OCI-LY1 (cell line): Measurements from ENCODE around the gene ZNF26.
"Not testable (repeated sequence)": the region's sequence is repeated elsewhere in the genome, so short reads cannot be mapped to it uniquely, and the experiment has no call there.

Experiments used
- H2AFZ ChIP-seq: fragments of 200-600 bp; sonication (generic), shearing (Covaris generic); 2 replicates; pipeline ENCODE4 v1.6.0; 2014; ENCODE audit warnings: antibody characterized with exemption, mild to moderate bottlenecking, low read length
- H3F3A ChIP-seq: fragments of 200-600 bp; sonication (generic), shearing (Covaris generic); 2 replicates; pipeline ENCODE4 v1.6.0; 2014; ENCODE audit warnings: mild to moderate bottlenecking, antibody characterized with exemption, low read length, moderate library complexity; ENCODE audit not compliant: insufficient read depth
- H3K27ac ChIP-seq: fragments of 200-600 bp; sonication (generic); 2 replicates; pipeline ENCODE4 v1.5.1; 2014; ENCODE audit warnings: low read length, mixed run types, mild to moderate bottlenecking, low read depth; ENCODE audit not compliant: poor library complexity, severe bottlenecking
- H3K27me3 ChIP-seq: fragments of 200-600 bp; sonication (generic); 2 replicates; pipeline ENCODE4 v1.6.0; 2014; ENCODE audit warnings: antibody characterized with exemption, mild to moderate bottlenecking, low read length, moderate library complexity; ENCODE audit not compliant: insufficient read depth
- H3K36me3 ChIP-seq: fragments of 200-600 bp; sonication (generic); 2 replicates; pipeline ENCODE4 v1.6.1; 2014; ENCODE audit warnings: mild to moderate bottlenecking, antibody characterized with exemption, low read length, moderate library complexity, mixed read lengths; ENCODE audit not compliant: insufficient read depth
- H3K4me1 ChIP-seq: fragments of 200-600 bp; sonication (generic); 2 replicates; pipeline ENCODE4 v1.5.1; 2014; ENCODE audit warnings: mild to moderate bottlenecking, low read length, moderate library complexity; ENCODE audit not compliant: insufficient read depth, severe bottlenecking
- H3K4me2 ChIP-seq: fragments of 200-600 bp; sonication (generic), shearing (Covaris generic); 2 replicates; pipeline ENCODE4 v1.6.1; 2014; ENCODE audit warnings: low read length
- H3K4me3 ChIP-seq: fragments of 200-600 bp; sonication (generic); 2 replicates; pipeline ENCODE4 v1.5.1; 2014; ENCODE audit warnings: low read length, low read depth, mild to moderate bottlenecking, mixed read lengths; ENCODE audit not compliant: poor library complexity, severe bottlenecking
- H3K79me2 ChIP-seq: fragments of 200-600 bp; shearing (Covaris generic); 2 replicates; pipeline ENCODE4 v1.6.1; 2016; ENCODE audit warnings: mixed run types, low read length, mixed read lengths; ENCODE audit not compliant: insufficient read depth
- H3K9ac ChIP-seq: fragments of 200-600 bp; sonication (generic), shearing (Covaris generic); 2 replicates; pipeline ENCODE4 v1.6.1; 2014; ENCODE audit warnings: mild to moderate bottlenecking, low read length, mixed read lengths
- H3K9me2 ChIP-seq: fragments of 200-600 bp; sonication (generic), shearing (Covaris generic); 2 replicates; pipeline ENCODE4 v1.6.1; 2014; ENCODE audit warnings: low read depth, mild to moderate bottlenecking, low read length, mixed read lengths
- H3K9me3 ChIP-seq: fragments of 200-600 bp; shearing (Covaris generic); 2 replicates; pipeline ENCODE4 v1.6.1; 2014; ENCODE audit warnings: low read length, mixed read lengths
- H4K20me1 ChIP-seq: fragments of 200-600 bp; sonication (generic), shearing (Covaris generic); 2 replicates; pipeline ENCODE4 v1.6.0; 2016; ENCODE audit warnings: mild to moderate bottlenecking, low read length; ENCODE audit not compliant: insufficient read depth
- CTCF ChIP-seq: fragments of 200-600 bp; sonication (generic), shearing (Covaris generic); IDR thresholded peaks from 2 replicates; pipeline ENCODE4 v1.5.1; 2017; ENCODE audit warnings: mild to moderate bottlenecking, antibody characterized with exemption, low read length, moderate library complexity, mixed read lengths
- EZH2 ChIP-seq: fragments of 200-600 bp; sonication (generic), shearing (Covaris generic); IDR thresholded peaks from 2 replicates; pipeline ENCODE4 v1.8.0; 2017; ENCODE audit warnings: borderline replicate concordance, mixed run types, mild to moderate bottlenecking, antibody characterized with exemption, low read length, moderate library complexity, mixed read lengths

Gene ZNF26

GRCh38 chr12:132986001-132986884 lies at the start of gene ZNF26:
ZNF26 (plus strand) TSS chr12:132986367; CDS start chr12:132986841, 474 bp downstream.
- Histone ChIP-seq H3K79me2 (peaks cover 34% of the 10 kb centered on the region), H3K4me3 (peak within 1 kb of the TSS; percentile 90), H3K9me2 (no peaks in the 10 kb centered on the region), H3K9ac (peak within 1 kb of the TSS; percentile 90), H3K27ac (peak within 1 kb of the TSS; percentile 59), H2AFZ (peak within 1 kb of the TSS; percentile 94), H3F3A (no peaks in the 10 kb centered on the region), H3K4me1 (peaks cover 15% of the 10 kb centered on the region), H3K36me3 (peaks cover 39% of the 10 kb centered on the region), H3K9me3 (peaks cover 15% of the 10 kb centered on the region), H3K27me3 (no peaks in the 10 kb centered on the region), H4K20me1 (no peaks in the 10 kb centered on the region), H3K4me2 (peak within 1 kb of the TSS; percentile 91)
- TF ChIP-seq CTCF (no peak), EZH2 (no peak)

- H3K27me3 ChIP-seq = not testable (repeated sequence)
- H3K36me3 ChIP-seq = peaks cover 17% of the 10 kb centered on the region
Measured at GRCh38 chr12:132936921-132937320, 49.2 kb upstream of the ZNF26 start.

GRCh38 chr12:132937476-132937875 lies 48.7 kb upstream of the ZNF26 start:
- H3K27ac ChIP-seq = no peak overlapping the region
- H3K4me1 ChIP-seq = no peaks in the 10 kb centered on the region
- no peak overlapping the region for H3K4me2 ChIP-seq
- H3K79me2 ChIP-seq = no peaks in the 10 kb centered on the region
- H3K4me3 ChIP-seq = no peak overlapping the region
- H4K20me1 ChIP-seq = no peaks in the 10 kb centered on the region
- no peak overlapping the region for H2AFZ ChIP-seq
- H3K27me3 ChIP-seq = no peaks in the 10 kb centered on the region
- H3K36me3 ChIP-seq = peaks cover 23% of the 10 kb centered on the region
- H3F3A ChIP-seq = no peaks in the 10 kb centered on the region
- H3K9me3 ChIP-seq = peaks cover 29% of the 10 kb centered on the region
- H3K9me2 ChIP-seq = no peaks in the 10 kb centered on the region
- H3K9ac ChIP-seq = no peak overlapping the region
- TF ChIP-seq EZH2 (no peak), CTCF (no peak)

More at GRCh38 chr12:132936921-132937320, 49.2 kb upstream of the ZNF26 start:
- H3K4me2 ChIP-seq, H3K9ac ChIP-seq, H3K27ac ChIP-seq, H3F3A ChIP-seq, H4K20me1 ChIP-seq, H3K9me2 ChIP-seq, H3K79me2 ChIP-seq, H3K4me3 ChIP-seq, H2AFZ ChIP-seq, H3K4me1 ChIP-seq: not testable (repeated sequence)
- peaks cover 25% of the 10 kb centered on the region for H3K9me3 ChIP-seq

- not testable (repeated sequence) for H3K9ac ChIP-seq, H3K27ac ChIP-seq, H3K4me1 ChIP-seq, H3K4me2 ChIP-seq, H3K27me3 ChIP-seq, H2AFZ ChIP-seq, H3K79me2 ChIP-seq, H3K4me3 ChIP-seq, H3F3A ChIP-seq, H4K20me1 ChIP-seq, H3K9me2 ChIP-seq
- Histone ChIP-seq H3K9me3 (peaks cover 23% of the 10 kb centered on the region), H3K36me3 (peaks cover 30% of the 10 kb centered on the region)
Measured at GRCh38 chr12:132938807-132939206, 47.4 kb upstream of the ZNF26 start.
